Measurements from ENCODE around the gene CCDC136.

The CCDC136 gene

GRCh38 chr7:128865996-128866877, 74.5 kb downstream of the CCDC136 start:
- no peak for DNase-seq

GRCh38 chr7:128867241-128867640, 75.5 kb downstream of the CCDC136 start:
- no peak for DNase-seq

- peak; percentile 73 to 92 (median 82) for DNase-seq
These were observed 76.3 kb downstream of the CCDC136 start for GRCh38 chr7:128867842-128868623.

GRCh38 chr7:128868624-128869137, 76.9 kb downstream of the CCDC136 start:
- peak in 1 of 3 experiments; percentile 73 for DNase-seq

GRCh38 chr7:128869138-128869943, 77.6 kb downstream of the CCDC136 start:
- peak; percentile 59 to 92 (median 86) for DNase-seq

- DNase-seq = no peak
These were observed 78.1 kb downstream of the CCDC136 start for GRCh38 chr7:128869944-128870285.

GRCh38 chr7:128871050-128871449, 79.3 kb downstream of the CCDC136 start:
- peak in 1 of 3 experiments; percentile 25 for DNase-seq

Measured in NCI-H1417 (cell line).